Liver (tissue), 3 donors: ENCODE results near the gene WASF2.

Experiments
- EGR1 ChIP-seq, 2 donors: IDR thresholded peaks; 2 replicates each; pipeline ENCODE4 v1.6.1; 2016 to 2018; ENCODE audit warnings: antibody characterized with exemption in 2 of 2, low read depth in 2 of 2
- GABPA ChIP-seq, 2 donors: IDR thresholded peaks in 1 of 2; conservative IDR thresholded peaks in 1 of 2; 2 replicates each; pipeline ENCODE4 v1.6.1; 2016; ENCODE audit warnings: antibody characterized with exemption in 2 of 2, mild to moderate bottlenecking in 1 of 2, moderate library complexity in 1 of 2
- JUND ChIP-seq, 2 donors: IDR thresholded peaks; 2 replicates each; pipeline ENCODE4 v1.6.1; 2016; ENCODE audit warnings: antibody characterized with exemption in 2 of 2
- NR2F2 ChIP-seq: IDR thresholded peaks from 2 replicates; pipeline ENCODE4 v1.6.1; 2016; ENCODE audit warnings: antibody characterized with exemption
- RAD21 ChIP-seq, 2 donors: IDR thresholded peaks; 2 replicates each; pipeline ENCODE4 v1.6.1; 2016; ENCODE audit warnings: antibody characterized with exemption in 2 of 2, mild to moderate bottlenecking in 2 of 2
- REST ChIP-seq: IDR thresholded peaks from 2 replicates; pipeline ENCODE4 v1.6.1; 2016; ENCODE audit warnings: antibody characterized with exemption, mild to moderate bottlenecking
- SP1 ChIP-seq: IDR thresholded peaks from 2 replicates; pipeline ENCODE4 v1.6.1; 2018; ENCODE audit warnings: antibody characterized with exemption, mild to moderate bottlenecking
- TAF1 ChIP-seq: conservative IDR thresholded peaks from 2 replicates; pipeline ENCODE4 v1.6.1; 2016; ENCODE audit warnings: antibody characterized with exemption, mild to moderate bottlenecking
- TF ChIP-seq, protein P1 (sequence below): IDR thresholded peaks from 2 replicates; pipeline ENCODE4 v1.6.1; 2016; ENCODE audit warnings: antibody characterized with exemption
- TF ChIP-seq, protein P2 (sequence below): fragments of 150-350 bp; IDR thresholded peaks from 2 replicates; pipeline ENCODE4 v1.5.1; 2017; ENCODE audit warnings: improper control_type of control experiment, low read depth, low read length; ENCODE audit not compliant: missing input control
- TF ChIP-seq, protein P3 (sequence below): IDR thresholded peaks from 2 replicates; pipeline ENCODE4 v1.6.1; 2016; ENCODE audit warnings: antibody characterized with exemption
- donor health status: healthy.
- donor health status: healthy.

DNA sequence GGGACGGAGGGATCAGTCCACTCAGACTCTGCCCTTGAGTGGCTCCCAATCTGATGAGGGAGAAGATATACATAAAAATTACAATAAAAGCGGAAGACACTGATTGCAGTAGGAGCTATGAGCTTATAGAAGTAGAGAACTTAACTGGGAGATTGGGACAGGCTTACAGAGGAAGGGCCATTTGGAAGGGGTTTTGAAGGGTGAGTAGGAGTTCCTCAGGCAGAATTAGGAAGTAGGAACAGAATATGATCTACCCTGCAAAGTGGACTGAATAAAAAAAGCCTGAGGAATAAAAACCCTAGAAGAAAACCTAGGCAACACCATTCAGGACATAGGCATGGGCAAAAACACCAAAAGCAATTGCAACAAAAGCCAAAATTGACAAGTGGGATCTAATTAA lies 9.2 kb upstream of the WASF2 start:
- TF ChIP-seq, protein P1, sequence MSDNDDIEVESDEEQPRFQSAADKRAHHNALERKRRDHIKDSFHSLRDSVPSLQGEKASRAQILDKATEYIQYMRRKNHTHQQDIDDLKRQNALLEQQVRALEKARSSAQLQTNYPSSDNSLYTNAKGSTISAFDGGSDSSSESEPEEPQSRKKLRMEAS: no peak
- TF ChIP-seq SP1: no peak
- no peak for TF ChIP-seq RAD21 (IDR thresholded peaks at IDR 0.05)
- TF ChIP-seq, protein P2, sequence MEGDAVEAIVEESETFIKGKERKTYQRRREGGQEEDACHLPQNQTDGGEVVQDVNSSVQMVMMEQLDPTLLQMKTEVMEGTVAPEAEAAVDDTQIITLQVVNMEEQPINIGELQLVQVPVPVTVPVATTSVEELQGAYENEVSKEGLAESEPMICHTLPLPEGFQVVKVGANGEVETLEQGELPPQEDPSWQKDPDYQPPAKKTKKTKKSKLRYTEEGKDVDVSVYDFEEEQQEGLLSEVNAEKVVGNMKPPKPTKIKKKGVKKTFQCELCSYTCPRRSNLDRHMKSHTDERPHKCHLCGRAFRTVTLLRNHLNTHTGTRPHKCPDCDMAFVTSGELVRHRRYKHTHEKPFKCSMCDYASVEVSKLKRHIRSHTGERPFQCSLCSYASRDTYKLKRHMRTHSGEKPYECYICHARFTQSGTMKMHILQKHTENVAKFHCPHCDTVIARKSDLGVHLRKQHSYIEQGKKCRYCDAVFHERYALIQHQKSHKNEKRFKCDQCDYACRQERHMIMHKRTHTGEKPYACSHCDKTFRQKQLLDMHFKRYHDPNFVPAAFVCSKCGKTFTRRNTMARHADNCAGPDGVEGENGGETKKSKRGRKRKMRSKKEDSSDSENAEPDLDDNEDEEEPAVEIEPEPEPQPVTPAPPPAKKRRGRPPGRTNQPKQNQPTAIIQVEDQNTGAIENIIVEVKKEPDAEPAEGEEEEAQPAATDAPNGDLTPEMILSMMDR: no peak
- TF ChIP-seq TAF1: no peak
- no peak for TF ChIP-seq REST
- no peak for TF ChIP-seq EGR1 (IDR thresholded peaks at IDR 0.05; ENCODE audit: low read depth in 2 of 2)
- TF ChIP-seq NR2F2: no peak
- TF ChIP-seq, protein P3, sequence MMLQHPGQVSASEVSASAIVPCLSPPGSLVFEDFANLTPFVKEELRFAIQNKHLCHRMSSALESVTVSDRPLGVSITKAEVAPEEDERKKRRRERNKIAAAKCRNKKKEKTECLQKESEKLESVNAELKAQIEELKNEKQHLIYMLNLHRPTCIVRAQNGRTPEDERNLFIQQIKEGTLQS: no peak
- TF ChIP-seq JUND (IDR thresholded peaks at IDR 0.05): no peak
- TF ChIP-seq GABPA (IDR thresholded peaks at IDR 0.05 in 1 of 2, conservative IDR thresholded peaks at IDR 0.05 in 1 of 2): no peak
